ENCODE measurements around the gene PEX14. TPM values are rescaled to one million over a fixed set of nuclear protein-coding genes. Genes with fewer than 3 reads are reported as not detected.

Gene PEX14
- polyA plus RNA-seq, 1 donor (not counting 4 experiments of a cell fraction or from before 2014, with no cell fraction given), result 8.4 TPM

DNA sequence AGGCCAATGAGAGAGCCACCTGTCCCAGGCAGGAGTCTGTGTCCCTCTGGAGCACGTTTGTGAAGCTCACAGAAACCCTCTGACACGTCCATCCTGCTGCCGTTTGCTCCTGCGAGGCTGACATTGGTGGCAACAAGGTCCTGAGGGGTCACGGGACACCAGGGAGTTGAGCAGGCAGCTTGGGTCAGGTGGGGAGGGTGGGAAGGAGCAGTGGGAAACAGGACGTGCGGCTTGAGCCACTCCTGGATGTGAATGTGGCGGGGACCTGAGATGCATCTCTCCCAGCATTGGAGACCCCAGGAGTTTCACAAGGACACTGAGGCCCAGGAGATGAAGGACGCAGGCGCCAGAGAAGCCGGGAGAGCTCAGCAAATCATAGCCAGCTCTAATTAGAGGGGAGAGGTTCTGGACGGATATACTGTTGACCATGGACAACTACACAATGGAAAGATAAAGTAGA, 149.0 kb downstream of the PEX14 start:
- dilution Hi-C loops (cut with MboI; ENCODE audit: extremely low pct_ligation_motif_present, low sequenced_read_pairs), result no loop called here

DNA sequence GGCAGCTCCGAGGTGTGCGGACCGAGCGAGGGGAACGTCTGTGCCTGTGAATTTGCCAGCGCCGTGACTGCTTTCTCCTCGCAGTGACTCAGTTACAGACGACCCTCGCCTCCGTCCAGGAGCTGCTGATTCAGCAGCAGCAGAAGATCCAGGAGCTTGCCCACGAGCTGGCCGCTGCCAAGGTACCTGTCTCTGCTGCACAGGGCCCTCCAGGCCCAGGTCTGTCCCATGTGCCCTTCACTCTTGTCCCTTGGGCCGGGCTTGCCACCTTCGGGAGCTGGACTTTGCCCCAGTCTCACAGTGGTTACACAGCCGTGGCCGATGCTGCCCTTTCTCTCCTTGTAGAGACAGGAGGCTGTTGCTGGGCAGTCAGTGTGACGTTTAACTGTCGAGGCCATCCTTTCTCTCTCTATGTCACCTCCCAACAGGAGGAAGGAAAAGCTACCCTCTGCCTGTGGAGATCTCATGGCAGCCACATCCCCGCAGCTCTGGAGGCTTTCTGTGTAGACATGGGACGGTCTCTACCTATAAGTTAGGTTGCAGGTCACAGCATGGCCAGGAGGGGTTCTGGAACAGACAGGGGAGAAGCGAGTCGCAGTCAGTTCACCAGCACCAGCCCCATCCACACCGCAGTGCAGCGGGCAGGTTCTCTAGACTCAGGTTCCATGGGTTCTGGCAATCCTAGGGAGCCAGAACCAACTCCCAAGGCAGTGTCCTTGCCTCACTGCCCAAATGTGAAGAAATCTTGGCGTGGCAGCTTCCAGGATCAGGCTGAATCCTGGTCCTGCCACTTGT, 149.7 kb downstream of the PEX14 start:
- no peaks in the 10 kb centered on the region for H3K79me2 ChIP-seq (ENCODE audit: control insufficient read depth, insufficient read depth, low read length)
- no peaks in the 10 kb centered on the region for H4K20me1 ChIP-seq (ENCODE audit: control insufficient read depth, extremely low read depth, insufficient read depth, low read length)
- H3K9me1 ChIP-seq (ENCODE audit: control insufficient read depth, extremely low read depth, insufficient read depth, low read length), result no peaks in the 10 kb centered on the region
- H3K4me2 ChIP-seq (ENCODE audit: control insufficient read depth, extremely low read depth, insufficient read depth, low read depth, low read length), result no peak overlapping the region
- no peak overlapping the region for H3K4me3 ChIP-seq (ENCODE audit: control insufficient read depth in 2 of 3, extremely low read depth in 1 of 3, insufficient read depth in 2 of 3, low read depth in 1 of 3, low read length in 3 of 3)
- no peaks in the 10 kb centered on the region for H3K9me3 ChIP-seq (ENCODE audit: control insufficient read depth, low read depth, low read length)
- H3K36me3 ChIP-seq (ENCODE audit: control insufficient read depth in 2 of 2, extremely low read depth in 1 of 2, insufficient read depth in 2 of 2, low read length in 2 of 2), result peaks cover 5 to 8% of the 10 kb centered on the region in 2 experiments
- no peak overlapping the region for H3K27ac ChIP-seq (ENCODE audit: control insufficient read depth, insufficient read depth, low read length)
- FAIRE-seq (no peak), DNase-seq (ENCODE audit: low read depth, low spot score) (no peak)
- H2AFZ ChIP-seq (ENCODE audit: control insufficient read depth, low read length), result no peak overlapping the region
- no peak for TF ChIP-seq EZH2 (IDR thresholded peaks at IDR 0.05; ENCODE audit: low read length)
- TF ChIP-seq, protein P1, sequence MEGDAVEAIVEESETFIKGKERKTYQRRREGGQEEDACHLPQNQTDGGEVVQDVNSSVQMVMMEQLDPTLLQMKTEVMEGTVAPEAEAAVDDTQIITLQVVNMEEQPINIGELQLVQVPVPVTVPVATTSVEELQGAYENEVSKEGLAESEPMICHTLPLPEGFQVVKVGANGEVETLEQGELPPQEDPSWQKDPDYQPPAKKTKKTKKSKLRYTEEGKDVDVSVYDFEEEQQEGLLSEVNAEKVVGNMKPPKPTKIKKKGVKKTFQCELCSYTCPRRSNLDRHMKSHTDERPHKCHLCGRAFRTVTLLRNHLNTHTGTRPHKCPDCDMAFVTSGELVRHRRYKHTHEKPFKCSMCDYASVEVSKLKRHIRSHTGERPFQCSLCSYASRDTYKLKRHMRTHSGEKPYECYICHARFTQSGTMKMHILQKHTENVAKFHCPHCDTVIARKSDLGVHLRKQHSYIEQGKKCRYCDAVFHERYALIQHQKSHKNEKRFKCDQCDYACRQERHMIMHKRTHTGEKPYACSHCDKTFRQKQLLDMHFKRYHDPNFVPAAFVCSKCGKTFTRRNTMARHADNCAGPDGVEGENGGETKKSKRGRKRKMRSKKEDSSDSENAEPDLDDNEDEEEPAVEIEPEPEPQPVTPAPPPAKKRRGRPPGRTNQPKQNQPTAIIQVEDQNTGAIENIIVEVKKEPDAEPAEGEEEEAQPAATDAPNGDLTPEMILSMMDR (optimal IDR thresholded peaks at IDR 0.05 in 1 of 3, IDR thresholded peaks at IDR 0.05 in 1 of 3, conservative IDR thresholded peaks at IDR 0.05 in 1 of 3; ENCODE audit: extremely low read depth in 1 of 3, insufficient read depth in 2 of 3, low read length in 3 of 3), result no peak
- no peaks in the 10 kb centered on the region for H3K27me3 ChIP-seq (ENCODE audit: control insufficient read depth, extremely low read depth, insufficient read depth, low read length)
- H3K9ac ChIP-seq (ENCODE audit: control insufficient read depth, extremely low read depth, insufficient read depth, low read length), result no peak overlapping the region
- dilution Hi-C loops (cut with MboI; ENCODE audit: extremely low pct_ligation_motif_present, low sequenced_read_pairs), result no loop called here
- H3K4me1 ChIP-seq (ENCODE audit: control insufficient read depth, extremely low read depth, insufficient read depth, low read length), result peaks cover 4% of the 10 kb centered on the region

More for the DNA sequence above, 149.0 kb downstream of the PEX14 start:
- no peak for DNase-seq (ENCODE audit: low read depth, low spot score)
- H3K9me1 ChIP-seq (ENCODE audit: control insufficient read depth, extremely low read depth, insufficient read depth, low read length), result no peaks in the 10 kb centered on the region
- no peak overlapping the region for H3K4me3 ChIP-seq (ENCODE audit: control insufficient read depth in 2 of 3, extremely low read depth in 1 of 3, insufficient read depth in 2 of 3, low read depth in 1 of 3, low read length in 3 of 3)
- no peak overlapping the region for H3K9ac ChIP-seq (ENCODE audit: control insufficient read depth, extremely low read depth, insufficient read depth, low read length)
- H2AFZ ChIP-seq (ENCODE audit: control insufficient read depth, low read length), result no peak overlapping the region
- no peaks in the 10 kb centered on the region for H3K27me3 ChIP-seq (ENCODE audit: control insufficient read depth, extremely low read depth, insufficient read depth, low read length)
- H3K4me2 ChIP-seq (ENCODE audit: control insufficient read depth, extremely low read depth, insufficient read depth, low read depth, low read length), result no peak overlapping the region
- H3K79me2 ChIP-seq (ENCODE audit: control insufficient read depth, insufficient read depth, low read length), result no peaks in the 10 kb centered on the region
- peaks cover 11% of the 10 kb centered on the region for H3K4me1 ChIP-seq (ENCODE audit: control insufficient read depth, extremely low read depth, insufficient read depth, low read length)
- H3K27ac ChIP-seq (ENCODE audit: control insufficient read depth, insufficient read depth, low read length), result no peak overlapping the region
- FAIRE-seq, result no peak
- TF ChIP-seq, protein P1 (optimal IDR thresholded peaks at IDR 0.05 in 1 of 3, IDR thresholded peaks at IDR 0.05 in 1 of 3, conservative IDR thresholded peaks at IDR 0.05 in 1 of 3; ENCODE audit: extremely low read depth in 1 of 3, insufficient read depth in 2 of 3, low read length in 3 of 3), result no peak
- TF ChIP-seq EZH2 (IDR thresholded peaks at IDR 0.05; ENCODE audit: low read length), result no peak
- H3K36me3 ChIP-seq (ENCODE audit: control insufficient read depth in 2 of 2, extremely low read depth in 1 of 2, insufficient read depth in 2 of 2, low read length in 2 of 2), result peaks cover 8% of the 10 kb centered on the region in 2 experiments
- no peaks in the 10 kb centered on the region for H3K9me3 ChIP-seq (ENCODE audit: control insufficient read depth, low read depth, low read length)
- no peaks in the 10 kb centered on the region for H4K20me1 ChIP-seq (ENCODE audit: control insufficient read depth, extremely low read depth, insufficient read depth, low read length)

Data from keratinocyte (primary cell).